Peyer's patch (tissue), 4 donors: ENCODE measurements around the gene ST6GAL1. TPM values are rescaled to one million over a fixed set of nuclear protein-coding genes. Genes with fewer than 3 reads are reported as not detected.
A peak's percentile ranks its signal among the peaks of the same experiment; 100 is the strongest.

Experiments used
- DNase-seq, 3 donors: peaks; one replicate each; pipeline ENCODE4 v3.0.0-alpha.2; 2017 to 2019
- H3K27ac ChIP-seq, 4 donors: fragments of 200-600 bp; sonication (generic); one replicate each; pipeline ENCODE4 v1.5.1; 2016 to 2019
- H3K27me3 ChIP-seq, 2 donors: fragments of 200-600 bp; sonication (generic); one replicate each; pipeline ENCODE4 v1.5.1; 2019
- H3K36me3 ChIP-seq, 3 donors: fragments of 200-600 bp; sonication (generic); one replicate each; pipeline ENCODE4 v1.5.1; 2016 to 2019
- H3K4me1 ChIP-seq, 4 donors: fragments of 200-600 bp; sonication (generic); one replicate each; pipeline ENCODE4 v1.5.1; 2016 to 2019
- H3K4me3 ChIP-seq, 4 donors: fragments of 200-600 bp; sonication (generic); 1 replicate in 3 of 4; 2 replicates in 1 of 4; pipeline ENCODE4 v1.5.1; 2016 to 2019; ENCODE audit warnings: mild to moderate bottlenecking in 1 of 4
- H3K9me3 ChIP-seq, 4 donors: fragments of 200-600 bp; sonication (generic); one replicate each; pipeline ENCODE4 v1.5.1; 2016 to 2019; ENCODE audit warnings: mild to moderate bottlenecking in 1 of 4
- POLR2A ChIP-seq, 2 donors: fragments of 450-650 bp; IDR thresholded peaks; one replicate each; pipeline ENCODE4 v1.5.1; 2017; ENCODE audit warnings: antibody characterized with exemption in 2 of 2, mild to moderate bottlenecking in 2 of 2, moderate library complexity in 2 of 2
- total RNA-seq, 4 donors: library from RNA; depleted of rRNA; stranded (reverse); fragments of >200 nt; gene quantifications; one replicate each; pipeline ENCODE4 v1.1.0, GENCODE V29; 2016
- TF ChIP-seq, protein P1 (sequence below), 6 experiments: fragments of 450-650 bp in 4 of 6; fragments of 200-600 bp in 2 of 6; sonication (generic) in 1 of 6; IDR thresholded peaks; one replicate each; pipeline ENCODE4 v1.5.1; 2017 to 2019; ENCODE audit warnings: antibody characterized with exemption in 6 of 6, mild to moderate bottlenecking in 3 of 6, moderate library complexity in 1 of 6

The ST6GAL1 gene
- total RNA-seq, 4 donors from 2014 or later: 3.7 to 96.6 (median 14.9) TPM

DNA sequence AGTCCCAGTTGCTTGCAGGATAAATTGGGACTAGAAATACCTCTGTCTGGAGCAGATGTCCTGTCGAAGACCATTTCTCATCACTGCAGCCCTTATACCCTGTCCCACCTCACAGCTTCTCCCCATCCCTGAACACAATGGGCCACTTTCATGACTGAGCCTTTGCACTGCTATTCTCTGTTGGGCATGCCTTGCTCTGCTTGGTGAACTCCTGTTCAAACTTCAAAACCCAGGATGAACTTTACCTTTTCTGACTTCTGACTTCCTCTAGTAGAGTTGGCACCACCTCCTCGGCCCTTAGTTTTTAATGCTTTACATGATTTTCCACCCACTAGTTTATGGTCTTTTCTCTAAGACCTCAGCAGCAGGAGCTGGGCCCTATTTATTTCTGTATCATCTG is 48.4 kb downstream of the ST6GAL1 start:
- H3K9me3 ChIP-seq: no peaks in the 10 kb centered on the region
- peaks cover 0 to 3% (median 0%) of the 10 kb centered on the region in 3 donors for H3K36me3 ChIP-seq
- DNase-seq: no peak
- H3K4me3 ChIP-seq: no peak overlapping the region
- no peak overlapping the region for H3K27ac ChIP-seq
- no peaks in the 10 kb centered on the region for H3K4me1 ChIP-seq
- H3K27me3 ChIP-seq: no peaks in the 10 kb centered on the region
- TF ChIP-seq, protein P1, sequence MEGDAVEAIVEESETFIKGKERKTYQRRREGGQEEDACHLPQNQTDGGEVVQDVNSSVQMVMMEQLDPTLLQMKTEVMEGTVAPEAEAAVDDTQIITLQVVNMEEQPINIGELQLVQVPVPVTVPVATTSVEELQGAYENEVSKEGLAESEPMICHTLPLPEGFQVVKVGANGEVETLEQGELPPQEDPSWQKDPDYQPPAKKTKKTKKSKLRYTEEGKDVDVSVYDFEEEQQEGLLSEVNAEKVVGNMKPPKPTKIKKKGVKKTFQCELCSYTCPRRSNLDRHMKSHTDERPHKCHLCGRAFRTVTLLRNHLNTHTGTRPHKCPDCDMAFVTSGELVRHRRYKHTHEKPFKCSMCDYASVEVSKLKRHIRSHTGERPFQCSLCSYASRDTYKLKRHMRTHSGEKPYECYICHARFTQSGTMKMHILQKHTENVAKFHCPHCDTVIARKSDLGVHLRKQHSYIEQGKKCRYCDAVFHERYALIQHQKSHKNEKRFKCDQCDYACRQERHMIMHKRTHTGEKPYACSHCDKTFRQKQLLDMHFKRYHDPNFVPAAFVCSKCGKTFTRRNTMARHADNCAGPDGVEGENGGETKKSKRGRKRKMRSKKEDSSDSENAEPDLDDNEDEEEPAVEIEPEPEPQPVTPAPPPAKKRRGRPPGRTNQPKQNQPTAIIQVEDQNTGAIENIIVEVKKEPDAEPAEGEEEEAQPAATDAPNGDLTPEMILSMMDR (IDR thresholded peaks at IDR 0.05): no peak
- no peak for TF ChIP-seq POLR2A (IDR thresholded peaks at IDR 0.05)

DNA sequence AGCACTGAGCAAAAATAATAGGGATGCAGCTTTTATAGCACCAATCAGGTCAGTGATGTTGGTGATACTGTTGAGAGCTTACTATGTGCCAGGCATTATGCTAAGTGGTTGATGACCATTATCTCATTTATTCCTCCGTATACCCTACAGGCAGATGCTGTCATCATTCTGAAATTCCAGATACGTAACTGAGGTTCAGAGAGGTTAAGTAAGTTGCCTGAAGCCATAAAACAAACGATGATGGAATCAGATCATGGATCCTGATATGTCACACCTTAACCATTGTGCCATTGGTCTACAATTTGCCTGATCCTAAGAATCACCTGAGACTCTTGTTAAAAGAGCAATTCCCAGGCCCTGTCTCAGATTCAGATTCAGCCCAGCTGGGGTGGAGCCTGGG is 49.5 kb downstream of the ST6GAL1 start:
- H3K27me3 ChIP-seq: no peaks in the 10 kb centered on the region
- no peaks in the 10 kb centered on the region for H3K9me3 ChIP-seq
- H3K4me1 ChIP-seq: no peaks in the 10 kb centered on the region
- no peak overlapping the region for H3K4me3 ChIP-seq
- H3K27ac ChIP-seq: no peak overlapping the region
- TF ChIP-seq, protein P1 (IDR thresholded peaks at IDR 0.05): no peak
- TF ChIP-seq POLR2A (IDR thresholded peaks at IDR 0.05): no peak
- no peak for DNase-seq
- H3K36me3 ChIP-seq: peaks cover 0 to 3% (median 0%) of the 10 kb centered on the region in 3 donors

DNA sequence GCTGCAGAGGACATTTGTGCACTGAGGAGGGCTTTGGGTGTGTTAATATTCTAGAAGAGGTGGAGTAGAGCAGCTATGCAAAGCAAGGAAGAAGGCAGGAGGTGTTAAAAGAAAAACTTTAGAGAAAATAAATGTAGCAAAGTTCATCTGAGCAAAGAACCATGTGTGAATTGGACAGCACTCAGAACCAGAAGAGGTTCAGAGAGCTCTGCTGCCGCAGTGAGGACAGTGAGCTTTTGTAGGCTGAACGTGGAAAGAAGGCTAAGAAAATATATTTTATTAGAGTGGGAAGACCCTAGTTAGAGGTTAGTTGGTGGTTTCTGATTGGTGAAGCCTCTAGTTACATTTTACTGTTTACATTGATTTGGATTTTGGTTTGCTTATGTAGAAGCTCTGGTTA is 50.7 kb downstream of the ST6GAL1 start:
- peak in 1 of 3 donors; percentile 18 for DNase-seq
- no peak overlapping the region for H3K27ac ChIP-seq

DNA sequence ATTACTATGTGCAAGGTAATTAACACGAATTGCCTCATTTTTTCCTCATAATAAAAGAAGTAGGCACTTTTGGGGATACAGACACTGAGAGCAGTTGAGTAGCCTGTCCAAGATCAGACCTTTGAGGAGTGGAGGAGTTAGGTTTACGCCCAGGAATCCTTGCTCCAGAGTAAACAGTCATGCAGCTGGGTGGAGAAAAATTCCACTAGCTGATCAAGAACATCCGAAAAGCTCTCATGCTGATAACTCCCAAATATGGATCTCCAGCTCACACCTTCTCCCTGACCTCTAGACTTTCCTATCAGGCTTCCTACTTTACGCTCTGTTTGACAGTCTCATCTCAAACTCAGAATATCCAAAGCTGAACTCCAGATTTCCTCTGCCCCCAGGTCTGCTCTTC is 53.3 kb downstream of the ST6GAL1 start:
- no peak overlapping the region for H3K4me3 ChIP-seq
- H3K36me3 ChIP-seq: peaks cover 0 to 3% (median 0%) of the 10 kb centered on the region in 3 donors
- TF ChIP-seq POLR2A (IDR thresholded peaks at IDR 0.05): no peak
- TF ChIP-seq, protein P1 (IDR thresholded peaks at IDR 0.05): no peak
- H3K9me3 ChIP-seq: no peaks in the 10 kb centered on the region
- H3K4me1 ChIP-seq: no peaks in the 10 kb centered on the region
- DNase-seq: no peak
- H3K27me3 ChIP-seq: no peaks in the 10 kb centered on the region
- H3K27ac ChIP-seq: no peak overlapping the region

More for the DNA sequence above, 50.7 kb downstream of the ST6GAL1 start:
- TF ChIP-seq, protein P1 (IDR thresholded peaks at IDR 0.05): no peak
- TF ChIP-seq POLR2A (IDR thresholded peaks at IDR 0.05): no peak
- Histone ChIP-seq H3K27me3 (no peaks in the 10 kb centered on the region), H3K9me3 (no peaks in the 10 kb centered on the region), H3K36me3 (peaks cover 0 to 3% (median 0%) of the 10 kb centered on the region in 3 donors), H3K4me1 (no peaks in the 10 kb centered on the region), H3K4me3 (no peak overlapping the region)

DNA sequence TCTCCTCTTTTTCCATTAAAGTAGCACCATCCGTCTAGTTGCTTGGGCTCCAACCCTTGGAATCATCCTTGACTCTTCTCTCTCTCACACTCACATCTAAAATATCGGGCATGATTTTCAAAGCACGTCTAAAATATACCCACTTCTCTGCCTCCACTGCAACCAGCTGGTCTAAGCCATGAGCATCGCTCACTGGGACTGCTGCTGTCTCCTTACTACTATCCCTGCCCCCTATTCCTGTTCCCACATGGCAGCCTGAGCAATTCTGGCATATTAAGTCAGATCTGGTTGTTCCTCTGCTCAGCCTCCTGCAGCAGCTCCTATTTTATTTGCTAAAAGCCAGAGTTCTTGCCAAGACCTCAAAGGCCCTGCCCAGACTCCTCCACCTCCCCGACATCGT is 53.7 kb downstream of the ST6GAL1 start:
- no peaks in the 10 kb centered on the region for H3K27me3 ChIP-seq

More for the DNA sequence above, 53.7 kb downstream of the ST6GAL1 start:
- peaks cover 0 to 3% (median 0%) of the 10 kb centered on the region in 3 donors for H3K36me3 ChIP-seq
- no peak overlapping the region for H3K27ac ChIP-seq
- DNase-seq: no peak
- TF ChIP-seq, protein P1 (IDR thresholded peaks at IDR 0.05): no peak
- no peak for TF ChIP-seq POLR2A (IDR thresholded peaks at IDR 0.05)
- H3K9me3 ChIP-seq: no peaks in the 10 kb centered on the region
- no peak overlapping the region for H3K4me3 ChIP-seq
- no peaks in the 10 kb centered on the region for H3K4me1 ChIP-seq
